ENCODE measurements around the gene ARID3A. TPM values are rescaled to one million over a fixed set of nuclear protein-coding genes. Genes with fewer than 3 reads are reported as not detected.
A peak's percentile ranks its signal among the peaks of the same experiment; 100 is the strongest.

Gene ARID3A
- total and polyA plus RNA-seq, 8 donors, result 20.6 to 35.7 (median 23.6) TPM

GRCh38 chr19:926589-927350 is 935 bp downstream of the ARID3A start:
- ATAC-seq (peak; percentile 30), DNase-seq (peak in 3 of 4 donors; percentile 79 to 95 (median 83))
- Histone ChIP-seq H3K4me3 (peak overlapping the region; percentile 79 to 94), H3K36me3 (peaks cover 0 to 28% of the 10 kb centered on the region in 2 donors), H3K4me1 (peaks cover 5 to 47% of the 10 kb centered on the region in 2 donors), H3K9me3 (no peaks in the 10 kb centered on the region), H3K27me3 (no peaks in the 10 kb centered on the region), H3K27ac (peak overlapping the region; percentile 78 to 98)
- TF ChIP-seq, protein P1, sequence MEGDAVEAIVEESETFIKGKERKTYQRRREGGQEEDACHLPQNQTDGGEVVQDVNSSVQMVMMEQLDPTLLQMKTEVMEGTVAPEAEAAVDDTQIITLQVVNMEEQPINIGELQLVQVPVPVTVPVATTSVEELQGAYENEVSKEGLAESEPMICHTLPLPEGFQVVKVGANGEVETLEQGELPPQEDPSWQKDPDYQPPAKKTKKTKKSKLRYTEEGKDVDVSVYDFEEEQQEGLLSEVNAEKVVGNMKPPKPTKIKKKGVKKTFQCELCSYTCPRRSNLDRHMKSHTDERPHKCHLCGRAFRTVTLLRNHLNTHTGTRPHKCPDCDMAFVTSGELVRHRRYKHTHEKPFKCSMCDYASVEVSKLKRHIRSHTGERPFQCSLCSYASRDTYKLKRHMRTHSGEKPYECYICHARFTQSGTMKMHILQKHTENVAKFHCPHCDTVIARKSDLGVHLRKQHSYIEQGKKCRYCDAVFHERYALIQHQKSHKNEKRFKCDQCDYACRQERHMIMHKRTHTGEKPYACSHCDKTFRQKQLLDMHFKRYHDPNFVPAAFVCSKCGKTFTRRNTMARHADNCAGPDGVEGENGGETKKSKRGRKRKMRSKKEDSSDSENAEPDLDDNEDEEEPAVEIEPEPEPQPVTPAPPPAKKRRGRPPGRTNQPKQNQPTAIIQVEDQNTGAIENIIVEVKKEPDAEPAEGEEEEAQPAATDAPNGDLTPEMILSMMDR (IDR thresholded peaks at IDR 0.05), result no peak
- intact Hi-C loops (cut with DNase I), result loop anchor here in 1 of 2 donors (2.0 kb wide), 1 partner anchor 56 kb away; no protein-coding TSS in a partner anchor

DNA sequence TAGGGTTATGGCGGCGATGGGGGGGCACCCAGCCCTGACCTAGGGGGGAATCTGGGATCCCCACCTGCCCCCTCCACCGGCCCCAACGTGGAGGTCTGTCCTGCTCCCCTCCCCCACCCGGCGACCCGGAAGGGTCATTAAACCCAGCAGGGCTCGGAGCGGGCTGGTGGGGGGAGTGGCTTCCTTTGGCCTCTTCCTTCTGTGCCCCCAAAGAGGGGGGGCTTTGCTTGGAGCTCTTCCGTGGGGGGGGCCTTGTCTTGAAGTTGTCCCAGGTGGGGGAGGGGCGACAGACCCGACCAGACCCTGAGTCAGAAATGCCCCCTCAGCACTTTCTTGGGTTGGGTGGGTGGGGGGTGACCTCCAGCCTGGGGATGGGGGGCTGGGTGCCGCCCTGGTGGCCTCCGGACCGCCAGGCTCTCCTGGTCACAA is 1.5 kb downstream of the ARID3A start:
- H3K9me3 ChIP-seq, result no peaks in the 10 kb centered on the region
- peaks cover 5 to 47% of the 10 kb centered on the region in 2 donors for H3K4me1 ChIP-seq
- peak overlapping the region; percentile 78 to 98 for H3K27ac ChIP-seq
- ATAC-seq (no peak), DNase-seq (peak in 1 of 4 donors; percentile 81)
- intact Hi-C loops (cut with DNase I), result loop anchor here in 1 of 2 donors (2.0 kb wide), 1 partner anchor 55 kb away; no protein-coding TSS in a partner anchor
- H3K27me3 ChIP-seq, result no peaks in the 10 kb centered on the region
- peaks cover 0 to 31% of the 10 kb centered on the region in 2 donors for H3K36me3 ChIP-seq
- peak overlapping the region; percentile 79 to 94 for H3K4me3 ChIP-seq
- TF ChIP-seq, protein P1 (IDR thresholded peaks at IDR 0.05), result no peak

DNA sequence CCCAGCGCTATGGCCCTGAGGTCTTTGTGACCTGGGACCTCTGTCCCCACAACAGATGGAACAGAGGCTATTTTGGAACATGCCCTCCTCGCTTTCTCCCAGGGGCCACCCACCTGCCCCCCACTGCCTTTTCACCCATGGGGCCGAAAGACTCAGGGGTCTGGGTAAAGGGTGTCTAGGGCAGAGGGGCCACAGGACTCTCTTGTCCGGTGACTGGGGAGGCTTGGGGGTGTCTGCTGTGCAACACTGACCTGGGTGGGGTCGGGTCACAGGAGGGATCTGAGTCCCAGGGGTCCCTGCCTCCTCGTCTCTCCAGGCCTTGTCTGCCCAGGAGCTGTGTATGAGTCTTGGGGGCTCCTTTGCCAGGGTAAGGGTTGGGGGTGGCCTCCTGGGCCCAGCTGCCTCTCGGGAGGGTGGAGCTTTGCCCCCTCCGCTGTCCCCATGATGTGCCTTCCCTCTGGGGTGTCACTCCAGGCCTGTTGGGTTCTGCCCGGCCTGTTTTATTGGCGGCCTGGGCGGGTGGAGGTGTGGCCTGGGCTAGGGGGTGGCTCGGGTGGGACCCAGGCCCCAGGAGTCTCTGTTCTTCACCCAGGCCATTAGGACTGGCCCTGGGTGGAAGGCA is 2.1 kb downstream of the ARID3A start:
- Histone ChIP-seq H3K27me3 (no peaks in the 10 kb centered on the region), H3K36me3 (peaks cover 0 to 37% of the 10 kb centered on the region in 2 donors), H3K4me3 (peak overlapping the region in 1 of 2 donors; percentile 94), H3K4me1 (peaks cover 10 to 52% of the 10 kb centered on the region in 2 donors), H3K27ac (peak overlapping the region in 1 of 2 donors; percentile 98), H3K9me3 (no peaks in the 10 kb centered on the region)
- DNase-seq (no peak), ATAC-seq (no peak)
- intact Hi-C loops (cut with DNase I), result loop anchor here in 1 of 2 donors (2.0 kb wide), 1 partner anchor 55 kb away; no protein-coding TSS in a partner anchor
- TF ChIP-seq, protein P1 (IDR thresholded peaks at IDR 0.05), result no peak

DNA sequence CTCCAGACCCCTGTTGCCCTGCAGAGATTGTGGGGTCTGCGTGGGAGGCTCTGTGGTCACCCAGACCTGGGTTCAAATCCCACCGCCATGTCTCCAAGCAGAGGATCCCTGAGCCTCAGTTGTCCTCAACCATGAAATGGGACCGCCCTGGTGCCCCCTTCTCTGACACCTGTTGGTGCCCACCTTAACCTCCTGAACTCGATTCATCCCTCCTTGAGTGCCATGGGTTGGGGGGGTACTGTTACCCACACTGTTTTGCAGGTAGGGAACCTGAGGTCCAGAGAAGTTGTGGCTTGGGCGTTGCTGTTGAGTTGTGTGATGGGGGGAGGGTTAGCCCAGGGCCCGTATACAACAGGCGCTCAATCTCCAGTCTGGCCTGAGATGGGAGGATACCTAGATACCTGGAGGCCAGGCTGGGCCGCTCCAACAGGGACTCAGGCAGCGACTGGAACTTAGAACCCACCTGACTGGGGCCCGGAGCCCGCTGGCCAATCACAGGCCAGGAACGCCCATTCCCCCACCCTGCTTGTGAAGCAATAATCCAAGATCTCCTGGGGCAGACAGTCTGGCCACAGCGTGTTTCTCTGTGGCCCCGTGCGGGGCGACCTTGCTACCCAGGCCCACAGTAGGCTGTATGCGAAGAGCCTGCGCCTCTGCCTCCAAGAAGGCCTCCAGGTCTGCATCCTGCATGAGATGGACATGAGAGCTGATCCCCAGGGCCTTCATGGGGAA is 2.8 kb downstream of the ARID3A start:
- intact Hi-C loops (cut with DNase I), result no loop called here
- Histone ChIP-seq H3K27me3 (no peaks in the 10 kb centered on the region), H3K4me3 (peak overlapping the region in 1 of 2 donors; percentile 94), H3K9me3 (no peaks in the 10 kb centered on the region), H3K4me1 (peaks cover 18 to 58% of the 10 kb centered on the region in 2 donors), H3K36me3 (peaks cover 0 to 38% of the 10 kb centered on the region in 2 donors), H3K27ac (peak overlapping the region in 1 of 2 donors; percentile 98)
- no peak for DNase-seq
- TF ChIP-seq, protein P1 (IDR thresholded peaks at IDR 0.05), result no peak
- peak; percentile 1 for ATAC-seq

Data from left lung (tissue), 10 donors.